ENCODE results near the gene NBEA. TPM values are rescaled to one million over a fixed set of nuclear protein-coding genes. Genes with fewer than 3 reads are reported as not detected.
"Not testable (repeated sequence)": the region's sequence is repeated elsewhere in the genome, so short reads cannot be mapped to it uniquely, and the experiment has no call there.

Gene NBEA
- total and polyA plus RNA-seq, 3 experiments from 2014 or later = 0.14 to 0.24 (median 0.20) TPM

DNA sequence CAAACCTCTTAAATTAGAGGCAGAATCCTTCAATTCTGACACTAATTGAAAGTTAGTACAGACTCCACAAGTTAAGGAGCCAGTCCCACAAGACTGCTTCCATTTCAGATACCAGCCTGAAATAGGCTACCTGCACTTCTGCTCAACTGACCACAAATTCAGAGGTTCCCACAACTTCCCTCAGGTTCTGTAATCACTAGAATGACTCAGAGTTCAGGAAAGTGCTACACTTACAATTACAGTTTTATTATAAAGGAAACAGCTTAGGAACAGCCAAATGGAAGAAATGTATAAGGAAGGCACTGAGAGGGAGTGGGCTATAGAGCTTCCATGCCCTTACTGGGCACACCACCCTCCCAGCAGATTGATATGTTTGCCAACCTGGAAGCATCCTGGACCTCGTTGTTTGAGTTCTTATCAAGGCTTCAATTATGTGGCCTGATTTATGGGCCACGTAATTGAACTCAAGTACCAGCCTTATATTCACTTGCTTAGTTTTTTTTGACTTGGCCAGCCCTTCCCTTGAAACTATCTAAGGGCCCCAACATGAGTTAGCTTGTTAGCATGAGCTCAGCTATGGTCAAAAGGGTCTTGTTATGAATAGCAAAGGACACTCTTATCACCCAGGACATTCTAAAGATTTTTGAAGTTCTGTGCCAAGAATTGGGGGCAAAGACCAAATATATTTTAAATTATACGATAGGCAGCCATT is 25.9 kb downstream of the NBEA start:
- peaks cover 0 to 33% (median 0%) of the 10 kb centered on the region in 3 donors for H3K36me3 Mint-ChIP-seq
- no peak for DNase-seq
- no peaks in the 10 kb centered on the region for H3K4me1 Mint-ChIP-seq
- CTCF ChIA-PET = no interaction called here
- Histone ChIP-seq H3K4me3 (ENCODE audit: low read length) (no peak overlapping the region), H3K4me1 (ENCODE audit: insufficient read depth, low read length) (no peaks in the 10 kb centered on the region), H3K9me3 (ENCODE audit: low read length) (no peaks in the 10 kb centered on the region), H3K27me3 (ENCODE audit: insufficient read depth, low read length, poor library complexity, severe bottlenecking) (no peaks in the 10 kb centered on the region), H3K36me3 (ENCODE audit: insufficient read depth, low read length) (no peaks in the 10 kb centered on the region), H3K27ac (ENCODE audit: low read depth, low read length) (no peak overlapping the region)
- POLR2A ChIA-PET = no interaction called here
- peaks cover 4 to 24% (median 12%) of the 10 kb centered on the region in 5 donors for H3K9me3 Mint-ChIP-seq
- no peak overlapping the region for H3K27ac Mint-ChIP-seq
- no peak overlapping the region for H3K4me3 Mint-ChIP-seq
- no peaks in the 10 kb centered on the region for H3K27me3 Mint-ChIP-seq

- Mint-ChIP-seq H3K9me3 (peaks cover 4 to 28% (median 17%) of the 10 kb centered on the region in 5 donors), H3K36me3 (peaks cover 0 to 40% (median 0%) of the 10 kb centered on the region in 3 donors)
- H3K4me1 Mint-ChIP-seq; H3K27ac ChIP-seq (ENCODE audit: low read depth, low read length); H3K4me3 Mint-ChIP-seq; H3K27me3 Mint-ChIP-seq; H3K27ac Mint-ChIP-seq; H3K4me1 ChIP-seq (ENCODE audit: insufficient read depth, low read length); H3K9me3 ChIP-seq (ENCODE audit: low read length); H3K36me3 ChIP-seq (ENCODE audit: insufficient read depth, low read length); DNase-seq; CTCF ChIA-PET; H3K4me3 ChIP-seq (ENCODE audit: low read length); POLR2A ChIA-PET; H3K27me3 ChIP-seq (ENCODE audit: insufficient read depth, low read length, poor library complexity, severe bottlenecking): not testable (repeated sequence)
Observed at GRCh38 chr13:34969539-34969938, 27.5 kb downstream of the NBEA start.

- Mint-ChIP-seq H3K4me3 (no peak overlapping the region), H3K4me1 (no peaks in the 10 kb centered on the region), H3K9me3 (peaks cover 4 to 35% (median 20%) of the 10 kb centered on the region in 5 donors), H3K36me3 (peaks cover 0 to 47% (median 0%) of the 10 kb centered on the region in 3 donors), H3K27me3 (no peaks in the 10 kb centered on the region), H3K27ac (no peak overlapping the region)
- Histone ChIP-seq H3K4me1 (ENCODE audit: insufficient read depth, low read length) (no peaks in the 10 kb centered on the region), H3K9me3 (ENCODE audit: low read length) (no peaks in the 10 kb centered on the region), H3K4me3 (ENCODE audit: low read length) (no peak overlapping the region), H3K36me3 (ENCODE audit: insufficient read depth, low read length) (no peaks in the 10 kb centered on the region), H3K27me3 (ENCODE audit: insufficient read depth, low read length, poor library complexity, severe bottlenecking) (no peaks in the 10 kb centered on the region), H3K27ac (ENCODE audit: low read depth, low read length) (no peak overlapping the region)
- POLR2A ChIA-PET = no interaction called here
- no peak for DNase-seq
- CTCF ChIA-PET = no interaction called here
Observed at GRCh38 chr13:34970961-34971360, 28.9 kb downstream of the NBEA start.

GRCh38 chr13:34971473-34971872 is 29.4 kb downstream of the NBEA start:
- H3K27ac ChIP-seq (ENCODE audit: low read depth, low read length) = no peak overlapping the region
- H3K9me3 ChIP-seq (ENCODE audit: low read length) = no peaks in the 10 kb centered on the region
- no peaks in the 10 kb centered on the region for H3K36me3 ChIP-seq (ENCODE audit: insufficient read depth, low read length)
- H3K36me3 Mint-ChIP-seq = peaks cover 0 to 50% (median 0%) of the 10 kb centered on the region in 3 donors
- peaks cover 4 to 37% (median 20%) of the 10 kb centered on the region in 5 donors for H3K9me3 Mint-ChIP-seq
- ChIA-PET POLR2A (no interaction called here), CTCF (no interaction called here)
- no peak overlapping the region for H3K4me3 Mint-ChIP-seq
- no peaks in the 10 kb centered on the region for H3K27me3 ChIP-seq (ENCODE audit: insufficient read depth, low read length, poor library complexity, severe bottlenecking)
- H3K4me1 Mint-ChIP-seq = no peaks in the 10 kb centered on the region
- no peaks in the 10 kb centered on the region for H3K4me1 ChIP-seq (ENCODE audit: insufficient read depth, low read length)
- H3K4me3 ChIP-seq (ENCODE audit: low read length) = no peak overlapping the region
- H3K27ac Mint-ChIP-seq = no peak overlapping the region
- no peaks in the 10 kb centered on the region for H3K27me3 Mint-ChIP-seq
- DNase-seq = no peak

GRCh38 chr13:34985199-34985598 is 43.1 kb downstream of the NBEA start:
- peaks cover 0 to 36% (median 2%) of the 10 kb centered on the region in 3 donors for H3K36me3 Mint-ChIP-seq
- DNase-seq; H3K27ac ChIP-seq (ENCODE audit: low read depth, low read length); POLR2A ChIA-PET; CTCF ChIA-PET; H3K4me1 ChIP-seq (ENCODE audit: insufficient read depth, low read length); H3K36me3 ChIP-seq (ENCODE audit: insufficient read depth, low read length); H3K27me3 Mint-ChIP-seq; H3K27ac Mint-ChIP-seq; H3K4me3 ChIP-seq (ENCODE audit: low read length); H3K9me3 ChIP-seq (ENCODE audit: low read length); H3K27me3 ChIP-seq (ENCODE audit: insufficient read depth, low read length, poor library complexity, severe bottlenecking); H3K4me1 Mint-ChIP-seq; H3K4me3 Mint-ChIP-seq: not testable (repeated sequence)
- H3K9me3 Mint-ChIP-seq = peaks cover 11 to 42% (median 22%) of the 10 kb centered on the region in 5 donors

- no peak overlapping the region for H3K27ac Mint-ChIP-seq
- Histone ChIP-seq H3K4me3 (ENCODE audit: low read length) (no peak overlapping the region), H3K9me3 (ENCODE audit: low read length) (no peaks in the 10 kb centered on the region), H3K27me3 (ENCODE audit: insufficient read depth, low read length, poor library complexity, severe bottlenecking) (no peaks in the 10 kb centered on the region), H3K4me1 (ENCODE audit: insufficient read depth, low read length) (no peaks in the 10 kb centered on the region), H3K36me3 (ENCODE audit: insufficient read depth, low read length) (no peaks in the 10 kb centered on the region), H3K27ac (ENCODE audit: low read depth, low read length) (no peak overlapping the region)
- peaks cover 13 to 63% (median 34%) of the 10 kb centered on the region in 5 donors for H3K9me3 Mint-ChIP-seq
- H3K4me1 Mint-ChIP-seq = no peaks in the 10 kb centered on the region
- no peaks in the 10 kb centered on the region for H3K27me3 Mint-ChIP-seq
- peaks cover 0 to 53% (median 6%) of the 10 kb centered on the region in 3 donors for H3K36me3 Mint-ChIP-seq
- ChIA-PET POLR2A (no interaction called here), CTCF (no interaction called here)
- H3K4me3 Mint-ChIP-seq = no peak overlapping the region
- DNase-seq = no peak
Observed at GRCh38 chr13:34988330-34988791, 46.3 kb downstream of the NBEA start.

GRCh38 chr13:34990399-34991214 is 48.5 kb downstream of the NBEA start:
- ChIA-PET POLR2A (no interaction called here), CTCF (no interaction called here)
- no peak for DNase-seq
- H3K36me3 Mint-ChIP-seq = peaks cover 0 to 43% (median 6%) of the 10 kb centered on the region in 3 donors
- H3K4me1 ChIP-seq (ENCODE audit: insufficient read depth, low read length) = no peaks in the 10 kb centered on the region
- peaks cover 16 to 58% (median 34%) of the 10 kb centered on the region in 5 donors for H3K9me3 Mint-ChIP-seq
- H3K4me1 Mint-ChIP-seq = no peaks in the 10 kb centered on the region
- H3K27me3 Mint-ChIP-seq = no peaks in the 10 kb centered on the region
- H3K4me3 Mint-ChIP-seq = no peak overlapping the region
- H3K36me3 ChIP-seq (ENCODE audit: insufficient read depth, low read length) = no peaks in the 10 kb centered on the region
- no peak overlapping the region for H3K27ac Mint-ChIP-seq
- no peaks in the 10 kb centered on the region for H3K9me3 ChIP-seq (ENCODE audit: low read length)
- no peak overlapping the region for H3K27ac ChIP-seq (ENCODE audit: low read depth, low read length)
- no peak overlapping the region for H3K4me3 ChIP-seq (ENCODE audit: low read length)
- H3K27me3 ChIP-seq (ENCODE audit: insufficient read depth, low read length, poor library complexity, severe bottlenecking) = no peaks in the 10 kb centered on the region

GRCh38 chr13:34993470-34993869 is 51.4 kb downstream of the NBEA start:
- Mint-ChIP-seq H3K27me3 (peaks cover 0 to 2% of the 10 kb centered on the region in 2 donors), H3K4me1 (no peaks in the 10 kb centered on the region), H3K4me3 (no peak overlapping the region), H3K9me3 (peaks cover 20 to 50% (median 32%) of the 10 kb centered on the region in 5 donors), H3K27ac (no peak overlapping the region), H3K36me3 (peaks cover 0 to 34% (median 6%) of the 10 kb centered on the region in 3 donors)
- H3K4me3 ChIP-seq (ENCODE audit: low read length) = no peak overlapping the region
- H3K36me3 ChIP-seq (ENCODE audit: insufficient read depth, low read length) = no peaks in the 10 kb centered on the region
- no peaks in the 10 kb centered on the region for H3K4me1 ChIP-seq (ENCODE audit: insufficient read depth, low read length)
- ChIA-PET CTCF (no interaction called here), POLR2A (no interaction called here)
- H3K9me3 ChIP-seq (ENCODE audit: low read length) = no peaks in the 10 kb centered on the region
- DNase-seq = no peak
- H3K27ac ChIP-seq (ENCODE audit: low read depth, low read length) = no peak overlapping the region
- no peaks in the 10 kb centered on the region for H3K27me3 ChIP-seq (ENCODE audit: insufficient read depth, low read length, poor library complexity, severe bottlenecking)

All from CD8-positive, alpha-beta memory T cell (primary cell).